ENCODE data around the gene BAK1. TPM values are rescaled to one million over a fixed set of nuclear protein-coding genes. Genes with fewer than 3 reads are reported as not detected.

The BAK1 gene
- total and polyA plus RNA-seq, 2 donors (not counting 3 experiments of a cell fraction or from before 2014, with no cell fraction given) = 25.4 to 37.1 TPM

DNA sequence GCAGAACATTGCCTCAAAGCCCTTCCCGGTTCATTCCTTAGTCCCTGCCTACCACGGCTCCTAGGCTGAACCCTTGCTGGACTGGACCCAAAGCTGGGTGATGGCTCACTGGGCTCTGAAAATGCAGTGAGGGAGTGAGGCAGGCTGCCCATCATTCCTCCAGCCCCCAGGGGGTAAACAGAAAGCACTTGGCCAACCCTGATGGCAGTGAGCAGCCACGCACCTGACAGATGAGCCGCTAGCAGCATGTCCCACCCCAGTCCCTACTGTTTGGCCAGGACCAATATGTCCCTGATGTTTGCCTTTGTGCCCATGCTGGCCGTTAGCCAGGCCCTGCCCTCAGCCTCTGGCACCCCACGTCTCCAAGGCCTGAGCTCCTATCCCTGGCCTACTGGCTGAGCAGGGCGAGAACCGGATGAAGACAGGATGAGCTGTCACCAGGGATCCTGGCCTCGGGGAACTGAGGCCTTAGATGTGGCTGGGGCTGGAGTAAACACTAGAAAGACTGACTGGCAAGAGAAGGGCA, 19.4 kb upstream of the BAK1 start:
- no peaks in the 10 kb centered on the region for H4K20me1 ChIP-seq (replicated peaks; ENCODE audit: control insufficient read depth, extremely low read depth, insufficient read depth, low read length)
- no peaks in the 10 kb centered on the region for H3K9me3 ChIP-seq (replicated peaks; ENCODE audit: control insufficient read depth, insufficient read depth, low read length)
- no TSS peak for BruUV-seq (replicated peaks)
- H3K79me2 ChIP-seq (ENCODE audit: control insufficient read depth, insufficient read depth, low read length) = no peaks in the 10 kb centered on the region
- no peaks in the 10 kb centered on the region for H3K9me1 ChIP-seq (replicated peaks; ENCODE audit: control insufficient read depth, extremely low read depth, insufficient read depth, low read length)
- no peaks in the 10 kb centered on the region for H3K36me3 ChIP-seq (ENCODE audit: control insufficient read depth in 2 of 2, extremely low read depth in 1 of 2, insufficient read depth in 2 of 2, low read length in 2 of 2)
- FAIRE-seq (no peak), DNase-seq (ENCODE audit: low read depth, low spot score) (no peak)
- no peak overlapping the region for H3K4me3 ChIP-seq (replicated peaks in 1 of 3; ENCODE audit: insufficient read depth in 1 of 3, low read depth in 1 of 3, low read length in 3 of 3)
- intact Hi-C loops (cut with micrococcal nuclease) = no loop called here
- CTCF ChIA-PET = interaction anchor here (1.8 kb wide), 1 partner anchor 23 kb away, joined by 5 read pairs; no protein-coding TSS in a partner anchor
- no peak overlapping the region for H3K9ac ChIP-seq (replicated peaks; ENCODE audit: extremely low read depth, insufficient read depth, low read length)
- H3K27ac ChIP-seq (ENCODE audit: insufficient read depth, low read depth, low read length) = no peak overlapping the region
- no peak overlapping the region for H2AFZ ChIP-seq (ENCODE audit: low read depth, low read length)
- POLR2A ChIA-PET = no interaction called here
- H3K4me2 ChIP-seq (ENCODE audit: insufficient read depth, low read length) = no peak overlapping the region
- TF ChIP-seq JUN (IDR thresholded peaks at IDR 0.05; ENCODE audit: borderline replicate concordance, insufficient read depth, insufficient read length, low read depth) (no peak), POLR2AphosphoS5 (IDR thresholded peaks at IDR 0.05; ENCODE audit: insufficient read depth, low read depth, low read length) (no peak), EZH2 (IDR thresholded peaks at IDR 0.05; ENCODE audit: borderline replicate concordance, low read depth, low read length, severe bottlenecking) (no peak), FOS (IDR thresholded peaks at IDR 0.05; ENCODE audit: borderline replicate concordance, insufficient read depth, low read length) (no peak), MYC (IDR thresholded peaks at IDR 0.05; ENCODE audit: low read depth, low read length) (no peak), POLR2A (IDR thresholded peaks at IDR 0.05; ENCODE audit: low read depth, low read length) (no peak), GATA2 (IDR thresholded peaks at IDR 0.05; ENCODE audit: insufficient read depth, insufficient read length, low read depth, low read length) (no peak)
- TF ChIP-seq, protein P1, sequence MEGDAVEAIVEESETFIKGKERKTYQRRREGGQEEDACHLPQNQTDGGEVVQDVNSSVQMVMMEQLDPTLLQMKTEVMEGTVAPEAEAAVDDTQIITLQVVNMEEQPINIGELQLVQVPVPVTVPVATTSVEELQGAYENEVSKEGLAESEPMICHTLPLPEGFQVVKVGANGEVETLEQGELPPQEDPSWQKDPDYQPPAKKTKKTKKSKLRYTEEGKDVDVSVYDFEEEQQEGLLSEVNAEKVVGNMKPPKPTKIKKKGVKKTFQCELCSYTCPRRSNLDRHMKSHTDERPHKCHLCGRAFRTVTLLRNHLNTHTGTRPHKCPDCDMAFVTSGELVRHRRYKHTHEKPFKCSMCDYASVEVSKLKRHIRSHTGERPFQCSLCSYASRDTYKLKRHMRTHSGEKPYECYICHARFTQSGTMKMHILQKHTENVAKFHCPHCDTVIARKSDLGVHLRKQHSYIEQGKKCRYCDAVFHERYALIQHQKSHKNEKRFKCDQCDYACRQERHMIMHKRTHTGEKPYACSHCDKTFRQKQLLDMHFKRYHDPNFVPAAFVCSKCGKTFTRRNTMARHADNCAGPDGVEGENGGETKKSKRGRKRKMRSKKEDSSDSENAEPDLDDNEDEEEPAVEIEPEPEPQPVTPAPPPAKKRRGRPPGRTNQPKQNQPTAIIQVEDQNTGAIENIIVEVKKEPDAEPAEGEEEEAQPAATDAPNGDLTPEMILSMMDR (IDR thresholded peaks at IDR 0.05; ENCODE audit: extremely low read depth in 1 of 2, insufficient read depth in 1 of 2, low read depth in 1 of 2, low read length in 2 of 2) = no peak
- TF ChIP-seq, protein P2, sequence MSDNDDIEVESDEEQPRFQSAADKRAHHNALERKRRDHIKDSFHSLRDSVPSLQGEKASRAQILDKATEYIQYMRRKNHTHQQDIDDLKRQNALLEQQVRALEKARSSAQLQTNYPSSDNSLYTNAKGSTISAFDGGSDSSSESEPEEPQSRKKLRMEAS (IDR thresholded peaks at IDR 0.05; ENCODE audit: insufficient read depth, insufficient read length) = no peak
- dilution Hi-C loops (cut with MboI; ENCODE audit: extremely low pct_ligation_motif_present, low sequenced_read_pairs) = no loop called here
- no peaks in the 10 kb centered on the region for H3K27me3 ChIP-seq (ENCODE audit: control insufficient read depth in 2 of 2, insufficient read depth in 2 of 2, low read length in 2 of 2)
- H3K4me1 ChIP-seq (ENCODE audit: control insufficient read depth, extremely low read depth, insufficient read depth, low read length) = peaks cover 3% of the 10 kb centered on the region
